ENCODE results near the gene NTSR1. TPM values are rescaled to one million over a fixed set of nuclear protein-coding genes. Genes with fewer than 3 reads are reported as not detected.

NTSR1 gene
- total RNA-seq, 3 donors from 2014 or later (not counting 1 experiment from before 2014, with no cell fraction given): 0.11 to 0.45 TPM; not detected in 1

- TF ChIP-seq CTCF (IDR thresholded peaks at IDR 0.05): no peak
- Histone ChIP-seq H3K4me3 (ENCODE audit: low read length) (no peak overlapping the region), H3K4me1 (ENCODE audit: control insufficient read depth, insufficient read depth, low read length) (no peaks in the 10 kb centered on the region), H3K27ac (ENCODE audit: low read length) (no peak overlapping the region), H3K36me3 (ENCODE audit: control insufficient read depth, insufficient read depth, low read length) (no peaks in the 10 kb centered on the region), H3K27me3 (ENCODE audit: control insufficient read depth, insufficient read depth, low read length) (no peaks in the 10 kb centered on the region), H3K9me3 (ENCODE audit: control insufficient read depth, insufficient read depth, low read length) (no peaks in the 10 kb centered on the region)
- WGBS (ENCODE audit: insufficient coverage): 91% methylated on average over 16 of the region's 16 CpGs
- H3K27ac Mint-ChIP-seq: no peak overlapping the region
- peaks cover 0 to 4% of the 10 kb centered on the region in 2 donors for H3K4me1 Mint-ChIP-seq
- no peaks in the 10 kb centered on the region for H3K9me3 Mint-ChIP-seq
- H3K36me3 Mint-ChIP-seq: no peaks in the 10 kb centered on the region
- no peak overlapping the region for H3K4me3 Mint-ChIP-seq
- H3K27me3 Mint-ChIP-seq (ENCODE audit: low read depth in 2 of 2): no peaks in the 10 kb centered on the region
- intact Hi-C loops (cut with micrococcal nuclease): no loop called here
- no peak for ATAC-seq
- no peak for DNase-seq
These were observed 54.2 kb downstream of the NTSR1 start for GRCh38 chr20:62762801-62763368.

- no peak for TF ChIP-seq CTCF (IDR thresholded peaks at IDR 0.05)
- intact Hi-C loops (cut with micrococcal nuclease): no loop called here
- ATAC-seq: no peak
- Histone ChIP-seq H3K36me3 (ENCODE audit: control insufficient read depth, insufficient read depth, low read length) (no peaks in the 10 kb centered on the region), H3K9me3 (ENCODE audit: control insufficient read depth, insufficient read depth, low read length) (no peaks in the 10 kb centered on the region), H3K4me3 (ENCODE audit: low read length) (no peak overlapping the region), H3K4me1 (ENCODE audit: control insufficient read depth, insufficient read depth, low read length) (no peaks in the 10 kb centered on the region), H3K27me3 (ENCODE audit: control insufficient read depth, insufficient read depth, low read length) (no peaks in the 10 kb centered on the region), H3K27ac (ENCODE audit: low read length) (no peak overlapping the region)
- Mint-ChIP-seq H3K4me3 (no peak overlapping the region), H3K9me3 (no peaks in the 10 kb centered on the region), H3K27me3 (ENCODE audit: low read depth in 2 of 2) (no peaks in the 10 kb centered on the region), H3K27ac (no peak overlapping the region), H3K36me3 (no peaks in the 10 kb centered on the region), H3K4me1 (peaks cover 0 to 4% of the 10 kb centered on the region in 2 donors)
- 89% methylated on average over 4 of the region's 4 CpGs for WGBS (ENCODE audit: insufficient coverage)
- no peak for DNase-seq
These were observed 54.8 kb downstream of the NTSR1 start for GRCh38 chr20:62763404-62763803.

- Histone ChIP-seq H3K9me3 (ENCODE audit: control insufficient read depth, insufficient read depth, low read length) (no peaks in the 10 kb centered on the region), H3K36me3 (ENCODE audit: control insufficient read depth, insufficient read depth, low read length) (no peaks in the 10 kb centered on the region), H3K4me3 (ENCODE audit: low read length) (no peak overlapping the region), H3K4me1 (ENCODE audit: control insufficient read depth, insufficient read depth, low read length) (no peaks in the 10 kb centered on the region), H3K27ac (ENCODE audit: low read length) (no peak overlapping the region), H3K27me3 (ENCODE audit: control insufficient read depth, insufficient read depth, low read length) (no peaks in the 10 kb centered on the region)
- H3K9me3 Mint-ChIP-seq: no peaks in the 10 kb centered on the region
- H3K36me3 Mint-ChIP-seq: no peaks in the 10 kb centered on the region
- H3K27ac Mint-ChIP-seq: no peak overlapping the region
- 92% methylated on average over 26 of the region's 26 CpGs for WGBS (ENCODE audit: insufficient coverage)
- intact Hi-C loops (cut with micrococcal nuclease): no loop called here
- no peak overlapping the region for H3K4me3 Mint-ChIP-seq
- peaks cover 0 to 4% of the 10 kb centered on the region in 2 donors for H3K4me1 Mint-ChIP-seq
- ATAC-seq: no peak
- no peaks in the 10 kb centered on the region for H3K27me3 Mint-ChIP-seq (ENCODE audit: low read depth in 2 of 2)
- DNase-seq: no peak
- TF ChIP-seq CTCF (IDR thresholded peaks at IDR 0.05): no peak
These were observed 55.7 kb downstream of the NTSR1 start for GRCh38 chr20:62764156-62764935.

All from natural killer cell (primary cell).